GM12865 (cell line): ENCODE measurements around the gene AHR.

Experiments used
- DNase-seq: peaks from one replicate; pipeline ENCODE4 v3.0.0; 2010; ENCODE audit warnings: low read depth
- H3K4me3 ChIP-seq: 2 replicates; pipeline ENCODE4 v1.5.1; 2011; ENCODE audit warnings: mild to moderate bottlenecking, low read depth, low read length, control low read depth
- TF ChIP-seq, protein P1 (sequence below): IDR thresholded peaks from 2 replicates; pipeline ENCODE4 v1.5.1; 2011; ENCODE audit warnings: low read length, control low read depth, low read depth, inconsistent platforms; ENCODE audit not compliant: insufficient read depth; ENCODE audit errors: missing control alignments

AHR gene

GRCh38 chr7:17274551-17275245, 23.8 kb upstream of the AHR start:
- TF ChIP-seq, protein P1, sequence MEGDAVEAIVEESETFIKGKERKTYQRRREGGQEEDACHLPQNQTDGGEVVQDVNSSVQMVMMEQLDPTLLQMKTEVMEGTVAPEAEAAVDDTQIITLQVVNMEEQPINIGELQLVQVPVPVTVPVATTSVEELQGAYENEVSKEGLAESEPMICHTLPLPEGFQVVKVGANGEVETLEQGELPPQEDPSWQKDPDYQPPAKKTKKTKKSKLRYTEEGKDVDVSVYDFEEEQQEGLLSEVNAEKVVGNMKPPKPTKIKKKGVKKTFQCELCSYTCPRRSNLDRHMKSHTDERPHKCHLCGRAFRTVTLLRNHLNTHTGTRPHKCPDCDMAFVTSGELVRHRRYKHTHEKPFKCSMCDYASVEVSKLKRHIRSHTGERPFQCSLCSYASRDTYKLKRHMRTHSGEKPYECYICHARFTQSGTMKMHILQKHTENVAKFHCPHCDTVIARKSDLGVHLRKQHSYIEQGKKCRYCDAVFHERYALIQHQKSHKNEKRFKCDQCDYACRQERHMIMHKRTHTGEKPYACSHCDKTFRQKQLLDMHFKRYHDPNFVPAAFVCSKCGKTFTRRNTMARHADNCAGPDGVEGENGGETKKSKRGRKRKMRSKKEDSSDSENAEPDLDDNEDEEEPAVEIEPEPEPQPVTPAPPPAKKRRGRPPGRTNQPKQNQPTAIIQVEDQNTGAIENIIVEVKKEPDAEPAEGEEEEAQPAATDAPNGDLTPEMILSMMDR, result no peak
- H3K4me3 ChIP-seq, result no peak overlapping the region
- no peak for DNase-seq

DNA sequence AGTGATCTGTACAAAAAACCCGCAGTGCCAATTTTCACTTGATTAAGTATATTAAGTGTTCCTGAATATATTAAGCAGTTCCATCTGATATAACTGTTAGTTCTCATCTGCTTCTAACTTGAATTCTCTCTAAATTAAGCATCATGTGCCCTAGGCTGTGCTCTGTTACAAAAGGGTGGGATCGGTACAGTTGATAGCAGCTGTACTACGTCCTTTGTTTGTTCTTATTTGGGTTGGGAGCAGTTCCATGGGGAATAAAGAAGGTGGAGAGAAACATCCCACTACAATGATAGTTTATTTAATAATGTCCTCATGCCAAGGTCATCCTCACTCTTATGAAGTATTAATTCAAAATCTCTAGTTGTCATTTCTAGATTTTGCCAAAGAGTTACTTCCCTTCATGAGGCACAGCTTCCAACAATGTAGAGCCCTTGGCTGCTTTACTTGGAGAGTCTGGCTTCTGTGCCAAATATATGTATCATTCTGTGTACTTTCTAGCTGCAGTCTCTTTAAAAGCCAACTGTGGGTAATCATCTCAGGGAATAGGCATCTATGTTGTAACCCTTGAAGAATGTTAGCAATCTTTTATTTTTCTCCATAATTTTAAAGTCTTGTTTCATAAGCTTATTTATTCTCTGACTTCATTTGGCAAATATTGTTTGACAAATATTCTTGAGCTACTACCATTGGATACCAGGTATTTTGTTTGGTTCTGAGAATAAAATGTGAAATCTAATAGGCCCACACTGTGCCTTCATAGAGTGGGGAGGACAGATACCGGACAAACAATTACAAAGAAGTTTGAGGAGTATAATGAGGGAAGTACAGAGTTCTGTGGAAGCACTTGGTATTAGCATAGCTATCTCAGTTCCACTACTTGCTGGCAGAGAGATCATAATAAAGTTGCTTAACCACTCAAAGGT, 22.4 kb upstream of the AHR start:
- H3K4me3 ChIP-seq, result no peak overlapping the region
- TF ChIP-seq, protein P1, result no peak
- no peak for DNase-seq

DNA sequence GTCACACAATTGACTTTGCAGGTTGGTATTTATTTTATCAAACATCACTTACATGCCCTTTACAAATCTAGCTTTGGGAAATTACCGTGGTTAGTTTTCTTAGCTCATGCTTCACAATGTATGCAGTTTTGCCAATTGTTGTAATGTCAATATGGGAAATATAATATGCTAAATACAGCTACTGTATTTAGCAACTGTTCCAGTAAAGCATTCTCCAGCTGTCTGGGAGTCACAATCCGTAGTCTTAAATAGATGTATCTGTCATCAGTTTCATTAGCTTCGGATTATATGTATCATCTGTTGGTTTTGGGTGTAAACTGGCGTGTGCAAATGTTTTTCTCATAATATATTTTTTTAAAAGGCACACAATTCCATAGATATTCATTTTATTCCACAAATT, 19.4 kb upstream of the AHR start:
- no peak for DNase-seq
- H3K4me3 ChIP-seq, result no peak overlapping the region
- TF ChIP-seq, protein P1, result no peak

DNA sequence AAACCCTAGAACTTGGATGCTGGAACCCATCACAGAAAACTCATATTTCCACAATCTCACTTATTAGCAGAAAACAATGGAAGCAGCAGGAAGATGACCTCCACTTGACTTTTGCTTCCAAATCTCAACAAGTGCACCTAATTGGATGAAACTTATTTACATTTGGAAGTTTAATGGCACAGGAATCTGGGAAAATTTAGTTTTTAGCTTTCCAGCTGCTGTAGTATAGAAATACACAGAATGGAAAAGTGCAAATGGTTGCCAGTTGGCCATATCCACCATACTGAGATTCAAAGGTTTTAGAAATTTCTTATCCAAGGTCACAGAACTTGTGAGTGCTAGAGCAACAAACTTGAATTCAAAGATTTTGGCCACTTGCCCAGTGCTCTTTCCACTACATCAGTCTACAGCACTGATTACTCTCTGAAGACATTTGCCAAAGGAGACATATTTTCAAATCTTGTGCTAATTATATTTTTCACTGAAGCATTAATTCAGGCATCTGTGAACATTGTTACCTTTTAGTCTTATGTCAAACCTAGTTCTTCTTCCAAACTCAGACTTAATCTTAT, 9.3 kb upstream of the AHR start:
- H3K4me3 ChIP-seq, result no peak overlapping the region
- DNase-seq, result no peak
- TF ChIP-seq, protein P1, result no peak

GRCh38 chr7:17292843-17293242, 5.6 kb upstream of the AHR start:
- TF ChIP-seq, protein P1, result no peak
- H3K4me3 ChIP-seq, result no peak overlapping the region
- no peak for DNase-seq

- TF ChIP-seq, protein P1, result no peak
- H3K4me3 ChIP-seq, result no peak overlapping the region
- no peak for DNase-seq
Observed at GRCh38 chr7:17293481-17293880, 5.0 kb upstream of the AHR start.
